Spleen (tissue), 11 donors: Measurements from ENCODE around the gene RECK. TPM values are rescaled to one million over a fixed set of nuclear protein-coding genes. Genes with fewer than 3 reads are reported as not detected.

Experiments
- DNase-seq: peaks from one replicate; pipeline ENCODE4 v3.0.0-alpha.2; 2020
- H3K27ac ChIP-seq, 8 donors: fragments of 200-600 bp; sonication (generic) in 7 of 8; 1 replicate in 4 of 8; 2 replicates in 4 of 8; pipeline versions ENCODE4 v1.5.0 to v1.8.0; 2016 to 2021; ENCODE audit warnings: inconsistent platforms in 4 of 8, mild to moderate bottlenecking in 4 of 8, moderate library complexity in 1 of 8
- H3K27me3 ChIP-seq, 7 donors: fragments of 200-600 bp; sonication (generic) in 6 of 7; replicated peaks in 1 of 7; 1 replicate in 4 of 7; 2 replicates in 3 of 7; pipeline versions ENCODE4 v1.5.0 to v1.8.0; 2016 to 2021; ENCODE audit warnings: inconsistent platforms in 3 of 7, mild to moderate bottlenecking in 1 of 7
- H3K36me3 ChIP-seq, 6 donors: fragments of 200-600 bp; sonication (generic) in 5 of 6; 1 replicate in 4 of 6; 2 replicates in 2 of 6; pipeline versions ENCODE4 v1.5.0 to v1.8.0; 2016 to 2021; ENCODE audit warnings: inconsistent platforms in 2 of 6
- H3K4me1 ChIP-seq, 6 donors: fragments of 200-600 bp; sonication (generic) in 5 of 6; 1 replicate in 3 of 6; 2 replicates in 3 of 6; pipeline versions ENCODE4 v1.5.0 to v1.8.0; 2016 to 2021; ENCODE audit warnings: inconsistent platforms in 3 of 6
- H3K4me3 ChIP-seq, 8 donors: fragments of 200-600 bp; sonication (generic) in 7 of 8; 1 replicate in 4 of 8; 2 replicates in 4 of 8; pipeline versions ENCODE4 v1.5.0 to v1.8.0; 2016 to 2021; ENCODE audit warnings: inconsistent platforms in 4 of 8, mild to moderate bottlenecking in 4 of 8, moderate library complexity in 2 of 8
- H3K9me3 ChIP-seq, 8 donors: fragments of 200-600 bp; sonication (generic) in 7 of 8; 1 replicate in 4 of 8; 2 replicates in 4 of 8; pipeline versions ENCODE4 v1.5.0 to v1.8.0; 2016 to 2021; ENCODE audit warnings: inconsistent platforms in 4 of 8
- CTCF ChIP-seq, 11 experiments: fragments of 200-600 bp in 7 of 11; fragments of 450-650 bp in 4 of 11; sonication (generic) in 4 of 11; IDR thresholded peaks in 8 of 11; conservative IDR thresholded peaks in 3 of 11; 1 replicate in 7 of 11; 2 replicates in 4 of 11; pipeline versions ENCODE4 v1.4.0 to v1.8.0; 2016 to 2021; ENCODE audit warnings: antibody characterized with exemption in 11 of 11, inconsistent platforms in 4 of 11, mild to moderate bottlenecking in 1 of 11
- POLR2A ChIP-seq, 3 donors: fragments of 450-650 bp; IDR thresholded peaks; one replicate each; pipeline ENCODE4 v1.5.1; 2017; ENCODE audit warnings: antibody characterized with exemption in 3 of 3, mild to moderate bottlenecking in 1 of 3
- POLR2AphosphoS5 ChIP-seq, 3 donors: sonication (generic); formaldehyde crosslinking; IDR thresholded peaks; one replicate each; pipeline ENCODE4 v1.5.1; 2017; ENCODE audit warnings: antibody characterized with exemption in 3 of 3
- whole genome bisulfite sequencing, 5 donors: extraction: QIAGEN DNeasy Blood & Tissue Kit in 3 of 5; methylation state at CpG; one replicate each; pipeline versions ENCODE4 v1.1.5 to v1.1.7; 2013 to 2018; 5-methylcytosine and 5-hydroxymethylcytosine counted together
- intact Hi-C: fragments of 100-400 bp; cut with DNase I; formaldehyde crosslinking; loops from one replicate; pipeline ENCODE4 v1.15.0; 2023; ENCODE audit warnings: low total_unique reads
- polyA plus RNA-seq, 3 donors: library from polyadenylated mRNA; stranded (reverse); fragments of 200-250 nt; gene quantifications; one replicate each; pipeline ENCODE4 v1.2.1, GENCODE V29; 2013
- total RNA-seq, 7 donors: library from RNA; depleted of rRNA in 3 of 7; stranded (reverse); fragments of >200 nt in 3 of 7; fragmentation: NEBNext Ultra II Directional in 4 of 7; extraction: Animal tissue kit (Norgen Biotek cat#: 25700) in 4 of 7; gene quantifications; one replicate each; pipeline versions ENCODE4 v1.1.0 to v1.2.1, GENCODE V29; 2016 to 2021
- donor health status: healthy with polysubstance abuse.
- donor health status: DM: no; HTN: no; CAD: no; lungs with moderate emphysema.
- donor health status: DM: no; HTN: no; CAD: no.
- donor health status: Bipolar disorder and iron deficiency.
- donor health status: healthy.
- donor health status: DM: no; HTN: no; CAD: no.
- donor health status: DM: yes; HTN: yes; CAD: no.

Gene RECK
- total and polyA plus RNA-seq, 10 donors, result 2.7 to 16.0 (median 9.8) TPM

- Histone ChIP-seq H3K27ac (no peak overlapping the region), H3K4me1 (peaks cover 0 to 26% (median 10%) of the 10 kb centered on the region in 6 donors), H3K27me3 (peaks cover 0 to 5% (median 0%) of the 10 kb centered on the region in 7 donors), H3K36me3 (no peaks in the 10 kb centered on the region), H3K4me3 (no peak overlapping the region), H3K9me3 (peaks cover 0 to 12% (median 9%) of the 10 kb centered on the region in 8 donors)
- TF ChIP-seq POLR2A (IDR thresholded peaks at IDR 0.05), result no peak
- peak; percentile 38 to 96 (median 87) for TF ChIP-seq CTCF (IDR thresholded peaks at IDR 0.05 in 8 of 11, conservative IDR thresholded peaks at IDR 0.05 in 3 of 11)
- intact Hi-C loops, result no loop called here
- 6 to 12% (median 8%) methylated on average over 11 of the region's 11 CpGs for WGBS, 5 donors
- DNase-seq, result no peak
Observed at GRCh38 chr9:36008774-36009300, 27.9 kb upstream of the RECK start.

- intact Hi-C loops, result no loop called here
- peaks cover 0 to 5% (median 0%) of the 10 kb centered on the region in 7 donors for H3K27me3 ChIP-seq
- H3K9me3 ChIP-seq, result peaks cover 0 to 3% (median 1%) of the 10 kb centered on the region in 8 donors
- peaks cover 0 to 26% (median 10%) of the 10 kb centered on the region in 6 donors for H3K4me1 ChIP-seq
- H3K27ac ChIP-seq, result no peak overlapping the region
- no peaks in the 10 kb centered on the region for H3K36me3 ChIP-seq
- no peak for TF ChIP-seq POLR2A (IDR thresholded peaks at IDR 0.05)
- no peak for TF ChIP-seq POLR2AphosphoS5 (IDR thresholded peaks at IDR 0.05)
- no peak for TF ChIP-seq CTCF (IDR thresholded peaks at IDR 0.05 in 8 of 11, conservative IDR thresholded peaks at IDR 0.05 in 3 of 11)
- no peak overlapping the region for H3K4me3 ChIP-seq
- WGBS, 5 donors, result 76 to 88% (median 81%) methylated on average over 3 of the region's 3 CpGs
- no peak for DNase-seq
Observed at GRCh38 chr9:36011379-36011778, 25.3 kb upstream of the RECK start.

GRCh38 chr9:36017278-36017677 is 19.4 kb upstream of the RECK start:
- H3K27ac ChIP-seq, result no peak overlapping the region
- WGBS, 5 donors, result 81 to 95% (median 90%) methylated on average over 2 of the region's 2 CpGs
- DNase-seq, result no peak

GRCh38 chr9:36018129-36018528 is 18.6 kb upstream of the RECK start:
- Histone ChIP-seq H3K4me3 (no peak overlapping the region), H3K4me1 (no peaks in the 10 kb centered on the region), H3K27ac (no peak overlapping the region), H3K36me3 (no peaks in the 10 kb centered on the region), H3K9me3 (no peaks in the 10 kb centered on the region), H3K27me3 (no peaks in the 10 kb centered on the region)
- WGBS, 5 donors, result 89 to 96% (median 93%) methylated on average over 3 of the region's 3 CpGs
- no peak for DNase-seq
- intact Hi-C loops, result no loop called here
- TF ChIP-seq POLR2AphosphoS5 (IDR thresholded peaks at IDR 0.05) (no peak), CTCF (IDR thresholded peaks at IDR 0.05 in 8 of 11, conservative IDR thresholded peaks at IDR 0.05 in 3 of 11) (no peak), POLR2A (IDR thresholded peaks at IDR 0.05) (no peak)

More at GRCh38 chr9:36017278-36017677, 19.4 kb upstream of the RECK start:
- Histone ChIP-seq H3K36me3 (no peaks in the 10 kb centered on the region), H3K27me3 (no peaks in the 10 kb centered on the region), H3K4me1 (no peaks in the 10 kb centered on the region), H3K9me3 (no peaks in the 10 kb centered on the region), H3K4me3 (no peak overlapping the region)
- TF ChIP-seq POLR2A (IDR thresholded peaks at IDR 0.05), result no peak
- TF ChIP-seq CTCF (IDR thresholded peaks at IDR 0.05 in 8 of 11, conservative IDR thresholded peaks at IDR 0.05 in 3 of 11), result no peak
- TF ChIP-seq POLR2AphosphoS5 (IDR thresholded peaks at IDR 0.05), result no peak
- intact Hi-C loops, result no loop called here
